NB4 (cell line): ENCODE measurements around the gene MIA.

Experiments used
- CTCF ChIP-seq: IDR thresholded peaks from one replicate; pipeline ENCODE4 v1.5.1; 2012; ENCODE audit warnings: low read depth, low read length
- POLR2A ChIP-seq: IDR thresholded peaks from 2 replicates; pipeline ENCODE4 v1.6.1; 2011; ENCODE audit warnings: mild to moderate bottlenecking; ENCODE audit not compliant: insufficient read length; ENCODE audit errors: extremely low read depth

- TF ChIP-seq CTCF: no peak
- no peak for TF ChIP-seq POLR2A
Observed at GRCh38 chr19:40762754-40763470, 12.4 kb upstream of the MIA start.
